A673 (cell line): ENCODE data around the gene EFNA2.

Experiments used
- EZH2 ChIP-seq: fragments of 200-600 bp; sonication (generic); IDR thresholded peaks from 2 replicates; pipeline ENCODE4 v1.6.1; 2017; ENCODE audit warnings: borderline replicate concordance, low read depth, mild to moderate bottlenecking, mixed read lengths, antibody characterized with exemption, low read length; ENCODE audit not compliant: poor library complexity, severe bottlenecking
- TF ChIP-seq, protein P1 (sequence below): fragments of 300-800, 200-600 bp; sonication (generic); conservative IDR thresholded peaks from 2 replicates; pipeline ENCODE4 v1.5.1; 2017; ENCODE audit warnings: low read depth, mild to moderate bottlenecking, antibody characterized with exemption, low read length, moderate library complexity, mixed read lengths

DNA sequence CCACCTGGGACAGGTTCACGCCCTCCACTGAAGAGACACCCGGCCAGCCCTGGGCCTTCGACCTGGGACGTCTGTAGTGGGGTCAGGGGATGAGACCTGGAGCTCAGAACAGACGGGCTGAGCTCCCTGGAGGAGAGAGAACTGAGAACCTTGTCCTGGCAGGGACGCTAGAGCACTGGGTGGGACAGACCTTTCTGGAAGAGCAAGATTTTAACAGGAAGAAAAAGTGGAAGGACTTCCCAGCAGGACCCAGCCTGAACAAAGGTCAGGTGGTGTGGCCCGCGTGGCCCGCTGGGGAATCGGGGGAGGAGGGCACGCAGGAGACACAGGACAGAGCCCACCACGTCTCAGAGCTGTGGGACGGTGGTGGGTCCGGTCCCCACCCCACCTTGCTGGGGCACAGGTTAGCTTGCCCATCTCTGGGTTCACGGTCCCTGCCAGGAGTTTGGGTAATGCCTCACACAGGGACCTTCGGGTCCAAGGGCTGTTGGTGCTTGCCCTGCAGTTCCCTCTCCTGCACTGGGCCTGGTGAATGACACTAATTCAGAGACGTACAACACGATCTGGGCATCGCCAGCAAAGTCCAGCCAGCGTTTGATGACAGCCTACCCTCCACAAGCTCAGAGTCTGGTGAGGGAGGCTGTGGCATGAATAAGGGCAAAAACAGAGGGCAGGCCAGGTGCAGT, 1.2 kb upstream of the EFNA2 start:
- TF ChIP-seq, protein P1, sequence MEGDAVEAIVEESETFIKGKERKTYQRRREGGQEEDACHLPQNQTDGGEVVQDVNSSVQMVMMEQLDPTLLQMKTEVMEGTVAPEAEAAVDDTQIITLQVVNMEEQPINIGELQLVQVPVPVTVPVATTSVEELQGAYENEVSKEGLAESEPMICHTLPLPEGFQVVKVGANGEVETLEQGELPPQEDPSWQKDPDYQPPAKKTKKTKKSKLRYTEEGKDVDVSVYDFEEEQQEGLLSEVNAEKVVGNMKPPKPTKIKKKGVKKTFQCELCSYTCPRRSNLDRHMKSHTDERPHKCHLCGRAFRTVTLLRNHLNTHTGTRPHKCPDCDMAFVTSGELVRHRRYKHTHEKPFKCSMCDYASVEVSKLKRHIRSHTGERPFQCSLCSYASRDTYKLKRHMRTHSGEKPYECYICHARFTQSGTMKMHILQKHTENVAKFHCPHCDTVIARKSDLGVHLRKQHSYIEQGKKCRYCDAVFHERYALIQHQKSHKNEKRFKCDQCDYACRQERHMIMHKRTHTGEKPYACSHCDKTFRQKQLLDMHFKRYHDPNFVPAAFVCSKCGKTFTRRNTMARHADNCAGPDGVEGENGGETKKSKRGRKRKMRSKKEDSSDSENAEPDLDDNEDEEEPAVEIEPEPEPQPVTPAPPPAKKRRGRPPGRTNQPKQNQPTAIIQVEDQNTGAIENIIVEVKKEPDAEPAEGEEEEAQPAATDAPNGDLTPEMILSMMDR: no peak
- TF ChIP-seq EZH2: no peak
